Loucy (cell line): ENCODE results near the gene AGBL4.

Experiments
- CTCF ChIP-seq: fragments of 200-600 bp; sonication (generic); conservative IDR thresholded peaks from 2 replicates; pipeline ENCODE4 v1.5.1; 2014; ENCODE audit warnings: mild to moderate bottlenecking, antibody characterized with exemption, low read length
- EZH2phosphoT487 ChIP-seq: fragments of 200-600 bp; IDR thresholded peaks from 2 replicates; pipeline ENCODE4 v1.6.1; 2018; ENCODE audit warnings: antibody characterized with exemption, mild to moderate bottlenecking, moderate library complexity, borderline replicate concordance

- TF ChIP-seq CTCF (no peak), EZH2phosphoT487 (no peak)
These were observed 500.0 kb downstream of the AGBL4 start for GRCh38 chr1:49523764-49524163.
